ENCODE results near the gene SLC44A1.

GRCh38 chr9:105241356-105242043 is 3.0 kb upstream of the SLC44A1 start:
- no peak for TF ChIP-seq NR2C2 (IDR thresholded peaks at IDR 0.05; ENCODE audit: borderline replicate concordance, control insufficient read depth, insufficient read length, low read depth)
- TF ChIP-seq CTCF (IDR thresholded peaks at IDR 0.05 in 2 of 3, conservative IDR thresholded peaks at IDR 0.05 in 1 of 3; ENCODE audit: control insufficient read depth in 2 of 3, extremely low read depth in 1 of 3, insufficient read depth in 1 of 3, low read depth in 3 of 3, low read length in 3 of 3) = no peak
- TF ChIP-seq POLR2A (IDR thresholded peaks at IDR 0.05; ENCODE audit: low read depth, low read length) = no peak
- no peak for TF ChIP-seq NFIC (IDR thresholded peaks at IDR 0.05; ENCODE audit: low read depth, low read length)
- TF ChIP-seq SRF (IDR thresholded peaks at IDR 0.05; ENCODE audit: low read depth in 2 of 2, low read length in 2 of 2) = no peak

Measured in GM12878 (cell line).